HCT116 (cell line): ENCODE results near the gene FARP1. TPM values are rescaled to one million over a fixed set of nuclear protein-coding genes. Genes with fewer than 3 reads are reported as not detected.

Source experiments
- ATAC-seq: fragments of 200-7000 bp; cut with Tn5 transposase; 2 replicates; pipeline ENCODE4 v1.9.1; 2020; ENCODE audit warnings: mild to moderate bottlenecking, moderate library complexity
- BruUV-seq: library from RNA; stranded (reverse); fragments of 400-500 nt; replicated peaks from 2 replicates; lab custom pipeline; 2021; lab: Mats Ljungman, UMichigan
- CTCF ChIA-PET: fragments of 300-600 bp; sonication (Branson Sonifier 250); formaldehyde crosslinking; loops from one replicate; lab custom pipeline; 2021; ENCODE audit warnings: antibody characterized with exemption; lab: Charles Lee
- POLR2A ChIA-PET: fragments of 300-600, 350-600 bp; sonication (Branson Sonifier 250); formaldehyde crosslinking; loops from one replicate; lab custom pipeline; 2021; ENCODE audit warnings: antibody characterized with exemption; lab: Charles Lee
- RAD21 ChIA-PET, 2 experiments: fragments of 300-600 bp; sonication (Branson Sonifier 250); formaldehyde crosslinking; loops; one replicate each; lab custom pipeline; 2023; ENCODE audit warnings: low total read pairs in 2 of 2; ENCODE audit not compliant: uncharacterized antibody in 2 of 2, unreplicated experiment in 2 of 2, low non-redundant PET in 1 of 2; lab: Charles Lee
- DNase-seq: peaks from one replicate; pipeline ENCODE4 v3.0.0-alpha.2; 2010; ENCODE audit warnings: low read depth, low spot score
- H2AFZ ChIP-seq: fragments of 200-600 bp; shearing (Covaris generic), sonication (generic); 2 replicates; pipeline ENCODE4 v1.6.1; 2017; ENCODE audit warnings: low read depth, mixed run types, mixed read lengths, antibody characterized with exemption, low read length; ENCODE audit not compliant: poor library complexity, severe bottlenecking
- H3K27ac ChIP-seq: 2 replicates; pipeline ENCODE4 v1.5.1; 2012; ENCODE audit warnings: low read depth, low read length
- H3K27me3 ChIP-seq: fragments of 200-600 bp; sonication (generic); 2 replicates; pipeline ENCODE4 v1.6.1; 2016; ENCODE audit warnings: mixed run types, low read length, mixed read lengths; ENCODE audit not compliant: insufficient read depth
- H3K36me3 ChIP-seq, 2 experiments: fragments of 200-500 bp in 1 of 2; fragments of 200-600 bp in 1 of 2; sonication (Bioruptor generic) in 1 of 2; sonication (generic) in 1 of 2; 2 replicates each; pipeline versions ENCODE4 v1.5.1 to v1.6.1; 2014 to 2016; ENCODE audit warnings: low read length in 2 of 2, inconsistent platforms in 1 of 2, mixed read lengths in 1 of 2, mixed run types in 1 of 2; ENCODE audit not compliant: insufficient read depth in 2 of 2, control insufficient read depth in 1 of 2
- H3K4me1 ChIP-seq, 2 experiments: fragments of 200-600 bp in 1 of 2; sonication (generic) in 1 of 2; 2 replicates each; pipeline versions ENCODE4 v1.5.1 to v1.6.1; 2012 to 2017; ENCODE audit warnings: low read length in 2 of 2, inconsistent platforms in 1 of 2, mild to moderate bottlenecking in 1 of 2, mixed read lengths in 1 of 2, mixed run types in 1 of 2, moderate library complexity in 1 of 2; ENCODE audit not compliant: insufficient read depth in 2 of 2, control insufficient read depth in 1 of 2
- H3K4me2 ChIP-seq: fragments of 200-600 bp; sonication (generic); 2 replicates; pipeline ENCODE4 v1.6.1; 2017; ENCODE audit warnings: mixed run types, low read length, mixed read lengths
- H3K4me3 ChIP-seq, 2 experiments: fragments of 200-600 bp in 1 of 2; sonication (generic) in 1 of 2; replicated peaks in 1 of 2; 2 replicates each; pipeline ENCODE4 v1.5.1; 2011 to 2016; ENCODE audit warnings: low read length in 2 of 2, control low read depth in 1 of 2, low read depth in 1 of 2, mild to moderate bottlenecking in 1 of 2, mixed read lengths in 1 of 2, mixed run types in 1 of 2
- H3K79me2 ChIP-seq: fragments of 200-600 bp; sonication (generic); 2 replicates; pipeline ENCODE4 v1.6.1; 2017; ENCODE audit warnings: mild to moderate bottlenecking, mixed run types, low read length, moderate library complexity, mixed read lengths; ENCODE audit not compliant: insufficient read depth
- H3K9ac ChIP-seq: fragments of 200-600 bp; sonication (generic); 2 replicates; pipeline ENCODE4 v1.6.1; 2016; ENCODE audit warnings: low read length, mixed read lengths
- H3K9me2 ChIP-seq: fragments of 200-600 bp; sonication (generic), shearing (Covaris generic); 2 replicates; pipeline ENCODE4 v1.6.1; 2017; ENCODE audit warnings: mixed run types, mild to moderate bottlenecking, moderate library complexity; ENCODE audit not compliant: insufficient read depth
- H3K9me3 ChIP-seq, 2 experiments: fragments of 200-500 bp in 1 of 2; fragments of 200-600 bp in 1 of 2; sonication (Bioruptor generic) in 1 of 2; sonication (generic) in 1 of 2; 2 replicates each; pipeline ENCODE4 v1.6.1; 2014 to 2017; ENCODE audit warnings: low read length in 2 of 2, mixed read lengths in 2 of 2, inconsistent platforms in 1 of 2, low read depth in 1 of 2, mild to moderate bottlenecking in 1 of 2, mixed run types in 1 of 2, moderate library complexity in 1 of 2; ENCODE audit not compliant: control insufficient read depth in 1 of 2, insufficient read depth in 1 of 2
- H4K20me1 ChIP-seq: fragments of 200-600 bp; sonication (generic), shearing (Covaris generic); 2 replicates; pipeline ENCODE4 v1.6.1; 2017; ENCODE audit warnings: mixed run types, mild to moderate bottlenecking, moderate library complexity; ENCODE audit not compliant: insufficient read depth
- ATF3 ChIP-seq: IDR thresholded peaks from 2 replicates; pipeline ENCODE4 v1.6.1; 2012
- CBX3 ChIP-seq: IDR thresholded peaks from 2 replicates; pipeline ENCODE4 v1.6.1; 2012; ENCODE audit warnings: low read depth
- ELF1 ChIP-seq: IDR thresholded peaks from 2 replicates; pipeline ENCODE4 v1.6.1; 2012; ENCODE audit warnings: low read depth, borderline replicate concordance
- FOSL1 ChIP-seq: IDR thresholded peaks from 2 replicates; pipeline ENCODE4 v1.6.1; 2012; ENCODE audit warnings: low read depth
- JUND ChIP-seq: IDR thresholded peaks from 2 replicates; pipeline ENCODE4 v1.6.1; 2012
- MAX ChIP-seq: IDR thresholded peaks from 2 replicates; pipeline ENCODE4 v1.6.1; 2012
- POLR2A ChIP-seq: IDR thresholded peaks from 2 replicates; pipeline ENCODE4 v1.7.0; 2011; ENCODE audit warnings: borderline replicate concordance; ENCODE audit not compliant: insufficient read depth, insufficient read length; ENCODE audit errors: extremely low read depth
- RAD21 ChIP-seq: IDR thresholded peaks from 2 replicates; pipeline ENCODE4 v1.6.1; 2012; ENCODE audit warnings: low read depth, mild to moderate bottlenecking
- REST ChIP-seq: IDR thresholded peaks from 2 replicates; pipeline ENCODE4 v1.6.1; 2012; ENCODE audit warnings: low read depth
- SP1 ChIP-seq: IDR thresholded peaks from 2 replicates; pipeline ENCODE4 v1.6.1; 2012; ENCODE audit warnings: low read depth
- TCF7L2 ChIP-seq: IDR thresholded peaks from 2 replicates; pipeline ENCODE4 v1.7.0; 2011; ENCODE audit warnings: borderline replicate concordance, inconsistent platforms; ENCODE audit not compliant: insufficient read depth, insufficient read length; ENCODE audit errors: extremely low read depth
- YY1 ChIP-seq: IDR thresholded peaks from 2 replicates; pipeline ENCODE4 v1.6.1; 2011; ENCODE audit warnings: low read length, low read depth, moderate library complexity, mild to moderate bottlenecking; ENCODE audit not compliant: insufficient replicate concordance; ENCODE audit errors: extremely low read depth
- ZBTB33 ChIP-seq: IDR thresholded peaks from 2 replicates; pipeline ENCODE4 v1.6.1; 2011; ENCODE audit warnings: mild to moderate bottlenecking, low read length, moderate library complexity; ENCODE audit not compliant: insufficient replicate concordance; ENCODE audit errors: extremely low read depth
- ZFX ChIP-seq: fragments of 450-650 bp; IDR thresholded peaks from 2 replicates; pipeline ENCODE4 v1.6.1; 2017
- ZNF274 ChIP-seq: fragments of 200-500 bp; sonication (Bioruptor generic); IDR thresholded peaks from 2 replicates; pipeline ENCODE4 v1.6.1; 2014; ENCODE audit warnings: mild to moderate bottlenecking, low read depth, low read length, inconsistent platforms
- intact Hi-C: fragments of 100-400 bp; cut with micrococcal nuclease; formaldehyde crosslinking; loops from 2 replicates; pipeline ENCODE4 v1.10.0; 2022
- total RNA-seq: library from RNA; stranded (reverse); gene quantifications from one replicate; pipeline ENCODE4 v1.2.1, GENCODE V29; 2021; ENCODE audit not compliant: unreplicated experiment

The FARP1 gene
- total RNA-seq, 1 experiment from 2014 or later = 30.5 TPM

GRCh38 chr13:98222816-98223215 lies 79.9 kb downstream of the FARP1 start:
- POLR2A ChIA-PET = no interaction called here
- DNase-seq = no peak
- CTCF ChIA-PET = no interaction called here
- H3K27ac ChIP-seq = no peak overlapping the region
- RAD21 ChIA-PET = no interaction called here
- no peak overlapping the region for H3K4me2 ChIP-seq
- no peak overlapping the region for H3K4me3 ChIP-seq
- H3K4me1 ChIP-seq = no peaks in the 10 kb centered on the region
- BruUV-seq = no TSS peak
- TF ChIP-seq ATF3 (no peak), FOSL1 (no peak), TCF7L2 (no peak), RAD21 (no peak), POLR2A (no peak), ZNF274 (no peak), REST (no peak), CBX3 (no peak), YY1 (no peak), ELF1 (no peak), ZBTB33 (no peak), SP1 (no peak), ZFX (no peak), JUND (no peak), MAX (no peak)
- TF ChIP-seq, all 23 proteins: peak for 0
- Histone ChIP-seq H3K9me2 (no peaks in the 10 kb centered on the region), H2AFZ (no peak overlapping the region), H3K36me3 (no peaks in the 10 kb centered on the region), H4K20me1 (no peaks in the 10 kb centered on the region), H3K9ac (no peak overlapping the region), H3K27me3 (no peaks in the 10 kb centered on the region), H3K79me2 (no peaks in the 10 kb centered on the region), H3K9me3 (no peaks in the 10 kb centered on the region)
- ATAC-seq = no peak
- intact Hi-C loops = no loop called here
